Neural cell (in vitro differentiated cells): ENCODE results near the gene APH1B. TPM values are rescaled to one million over a fixed set of nuclear protein-coding genes. Genes with fewer than 3 reads are reported as not detected.

Experiments
- H2AFZ ChIP-seq: fragments of 200-600, 300-800 bp; sonication (generic), shearing (Covaris generic); 2 replicates; pipeline ENCODE4 v1.6.0; 2014; ENCODE audit warnings: low read depth, mild to moderate bottlenecking, antibody characterized with exemption, low read length, moderate library complexity
- H3F3A ChIP-seq: fragments of 200-600 bp; shearing (Covaris generic); 2 replicates; pipeline ENCODE4 v1.6.1; 2016; ENCODE audit warnings: mild to moderate bottlenecking, moderate library complexity, mixed read lengths, antibody characterized with exemption, low read length; ENCODE audit not compliant: insufficient read depth, poor library complexity, severe bottlenecking
- H3K27ac ChIP-seq: fragments of 200-600, 300-800 bp; sonication (generic), shearing (Covaris generic); 2 replicates; pipeline ENCODE4 v1.5.1; 2014; ENCODE audit warnings: mild to moderate bottlenecking, low read length, moderate library complexity
- H3K27me3 ChIP-seq: fragments of 300-800, 200-600 bp; sonication (generic), shearing (Covaris generic); 2 replicates; pipeline ENCODE4 v1.6.0; 2014; ENCODE audit warnings: mild to moderate bottlenecking, low read depth, low read length, moderate library complexity; ENCODE audit not compliant: insufficient read depth
- H3K36me3 ChIP-seq: fragments of 300-800, 200-600 bp; sonication (generic), shearing (Covaris generic); 2 replicates; pipeline ENCODE4 v1.5.1; 2014; ENCODE audit warnings: mild to moderate bottlenecking, antibody characterized with exemption, low read length, moderate library complexity; ENCODE audit not compliant: insufficient read depth
- H3K4me2 ChIP-seq: fragments of 300-800, 200-600 bp; sonication (generic), shearing (Covaris generic); 2 replicates; pipeline ENCODE4 v1.6.0; 2014; ENCODE audit warnings: mild to moderate bottlenecking, low read length
- H3K4me3 ChIP-seq: fragments of 300-800, 200-600 bp; sonication (generic), shearing (Covaris generic); 2 replicates; pipeline ENCODE4 v1.5.1; 2014; ENCODE audit warnings: mild to moderate bottlenecking, low read length, moderate library complexity
- H3K79me2 ChIP-seq: fragments of 200-600 bp; shearing (Covaris generic); replicated peaks from 2 replicates; pipeline ENCODE4 v1.6.0; 2014; ENCODE audit warnings: mild to moderate bottlenecking, low read length, moderate library complexity; ENCODE audit not compliant: insufficient read depth
- H3K9ac ChIP-seq: fragments of 300-800, 200-600 bp; sonication (generic), shearing (Covaris generic); 2 replicates; pipeline ENCODE4 v1.6.1; 2016; ENCODE audit warnings: mild to moderate bottlenecking, low read length, mixed read lengths
- H3K9me2 ChIP-seq: fragments of 200-600 bp; shearing (Covaris generic); 2 replicates; pipeline ENCODE4 v1.6.1; 2016; ENCODE audit warnings: mild to moderate bottlenecking, low read length, mixed read lengths; ENCODE audit not compliant: insufficient read depth
- H3K9me3 ChIP-seq: fragments of 200-600, 300-800 bp; sonication (generic), shearing (Covaris generic); 2 replicates; pipeline ENCODE4 v1.6.1; 2016; ENCODE audit warnings: mild to moderate bottlenecking, mixed run types, low read length, moderate library complexity, mixed read lengths
- H4K20me1 ChIP-seq: fragments of 200-600 bp; shearing (Covaris generic); 2 replicates; pipeline ENCODE4 v1.6.1; 2016; ENCODE audit warnings: mild to moderate bottlenecking, mixed run types; ENCODE audit not compliant: insufficient read depth
- CTCF ChIP-seq: fragments of 450-650 bp; IDR thresholded peaks from 2 replicates; pipeline ENCODE4 v1.5.1; 2014; ENCODE audit warnings: antibody characterized with exemption, mild to moderate bottlenecking, moderate library complexity; ENCODE audit not compliant: poor library complexity, severe bottlenecking
- EP300 ChIP-seq: fragments of 450-650 bp; conservative IDR thresholded peaks from 2 replicates; pipeline ENCODE4 v1.6.1; 2014; ENCODE audit warnings: antibody characterized with exemption, mild to moderate bottlenecking, moderate library complexity; ENCODE audit not compliant: poor library complexity, severe bottlenecking
- EZH2 ChIP-seq: fragments of 200-600, 300-800 bp; shearing (Covaris generic), sonication (generic); IDR thresholded peaks from 2 replicates; pipeline ENCODE4 v1.6.1; 2014; ENCODE audit warnings: antibody characterized with exemption, low read length, borderline replicate concordance, mild to moderate bottlenecking; ENCODE audit not compliant: insufficient read depth, poor library complexity, severe bottlenecking
- MXI1 ChIP-seq: fragments of 450-650 bp; conservative IDR thresholded peaks from 2 replicates; pipeline ENCODE4 v1.6.1; 2014; ENCODE audit warnings: antibody characterized with exemption, mild to moderate bottlenecking; ENCODE audit not compliant: poor library complexity, severe bottlenecking
- POLR2AphosphoS5 ChIP-seq: IDR thresholded peaks from 2 replicates; pipeline ENCODE4 v1.6.1; 2012
- RAD21 ChIP-seq: fragments of 450-650 bp; conservative IDR thresholded peaks from 2 replicates; pipeline ENCODE4 v1.6.1; 2014; ENCODE audit warnings: antibody characterized with exemption, mild to moderate bottlenecking, moderate library complexity
- REST ChIP-seq: IDR thresholded peaks from 2 replicates; pipeline ENCODE4 v1.6.1; 2012; ENCODE audit warnings: borderline replicate concordance
- SMC3 ChIP-seq: fragments of 450-650 bp; conservative IDR thresholded peaks from 2 replicates; pipeline ENCODE4 v1.6.1; 2014; ENCODE audit warnings: antibody characterized with exemption, mild to moderate bottlenecking, moderate library complexity; ENCODE audit not compliant: poor library complexity
- TAF1 ChIP-seq: IDR thresholded peaks from 2 replicates; pipeline ENCODE4 v1.6.1; 2012; ENCODE audit warnings: low read depth
- polyA plus RNA-seq: library from polyadenylated mRNA; depleted of rRNA; stranded (reverse); fragments of >200 nt; gene quantifications from 2 replicates; pipeline ENCODE4 v1.2.3, GENCODE V29; 2014

The APH1B gene
- polyA plus RNA-seq, 1 donor from 2014 or later: 14.6 TPM

GRCh38 chr15:63308947-63309346 lies 31.5 kb downstream of the APH1B start:
- TF ChIP-seq EZH2 (no peak), POLR2AphosphoS5 (no peak), MXI1 (no peak), EP300 (no peak), TAF1 (no peak), REST (no peak), CTCF (no peak), SMC3 (no peak), RAD21 (no peak)

GRCh38 chr15:63310646-63311045 lies 33.2 kb downstream of the APH1B start:
- H3K27me3 ChIP-seq: no peaks in the 10 kb centered on the region
- no peak overlapping the region for H3K27ac ChIP-seq

More at GRCh38 chr15:63308947-63309346, 31.5 kb downstream of the APH1B start:
- Histone ChIP-seq H3K4me2 (no peak overlapping the region), H4K20me1 (no peaks in the 10 kb centered on the region), H3K27ac (no peak overlapping the region), H3K9ac (no peak overlapping the region), H2AFZ (no peak overlapping the region), H3K79me2 (no peaks in the 10 kb centered on the region), H3K9me2 (no peaks in the 10 kb centered on the region), H3K4me3 (no peak overlapping the region), H3K9me3 (no peaks in the 10 kb centered on the region), H3K36me3 (no peaks in the 10 kb centered on the region), H3K27me3 (no peaks in the 10 kb centered on the region), H3F3A (no peaks in the 10 kb centered on the region)

More at GRCh38 chr15:63310646-63311045, 33.2 kb downstream of the APH1B start:
- Histone ChIP-seq H3K36me3 (no peaks in the 10 kb centered on the region), H3K79me2 (no peaks in the 10 kb centered on the region), H3K4me2 (no peak overlapping the region), H3K9ac (no peak overlapping the region), H3F3A (no peaks in the 10 kb centered on the region), H2AFZ (no peak overlapping the region), H3K4me3 (no peak overlapping the region), H4K20me1 (no peaks in the 10 kb centered on the region), H3K9me3 (no peaks in the 10 kb centered on the region), H3K9me2 (no peaks in the 10 kb centered on the region)
- TF ChIP-seq EP300 (no peak), EZH2 (no peak), RAD21 (no peak), MXI1 (no peak), TAF1 (no peak), SMC3 (no peak)
